HAP-1 (cell line): ENCODE results near the gene MAP4K1.

ENCODE experiments used
- DNase-seq, 2 experiments: peaks; one replicate each; pipeline ENCODE4 v3.0.0-alpha.2; 2016 to 2020; ENCODE audit warnings: low spot score in 2 of 2
- H3K27me3 ChIP-seq: fragments of 250-450 bp; sonication (Bioruptor Pico); 2 replicates; pipeline ENCODE4 v1.5.1; 2020; ENCODE audit warnings: low read depth, mild to moderate bottlenecking, moderate library complexity
- H3K36me3 ChIP-seq: fragments of 250-450 bp; sonication (Bioruptor Pico); replicated peaks from 2 replicates; pipeline ENCODE4 v1.5.1; 2020; ENCODE audit warnings: mild to moderate bottlenecking
- H3K4me1 ChIP-seq: fragments of 250-450 bp; sonication (Bioruptor Pico); 2 replicates; pipeline ENCODE4 v1.5.1; 2020; ENCODE audit warnings: mild to moderate bottlenecking
- H3K4me3 ChIP-seq: fragments of 250-450 bp; sonication (Bioruptor Pico); 2 replicates; pipeline ENCODE4 v1.5.1; 2020; ENCODE audit warnings: mild to moderate bottlenecking, moderate library complexity
- H3K9me3 ChIP-seq: fragments of 250-450 bp; sonication (Bioruptor Pico); 2 replicates; pipeline ENCODE4 v1.5.1; 2020; ENCODE audit warnings: mild to moderate bottlenecking, moderate library complexity
- in situ Hi-C: fragments of 300-500 bp; cut with MboI; formaldehyde crosslinking; loops from 3 replicates; pipeline ENCODE4 v1.14.3; 2020; ENCODE audit warnings: low sequenced_read_pairs, inconsistent platforms, mixed read lengths

Gene MAP4K1

DNA sequence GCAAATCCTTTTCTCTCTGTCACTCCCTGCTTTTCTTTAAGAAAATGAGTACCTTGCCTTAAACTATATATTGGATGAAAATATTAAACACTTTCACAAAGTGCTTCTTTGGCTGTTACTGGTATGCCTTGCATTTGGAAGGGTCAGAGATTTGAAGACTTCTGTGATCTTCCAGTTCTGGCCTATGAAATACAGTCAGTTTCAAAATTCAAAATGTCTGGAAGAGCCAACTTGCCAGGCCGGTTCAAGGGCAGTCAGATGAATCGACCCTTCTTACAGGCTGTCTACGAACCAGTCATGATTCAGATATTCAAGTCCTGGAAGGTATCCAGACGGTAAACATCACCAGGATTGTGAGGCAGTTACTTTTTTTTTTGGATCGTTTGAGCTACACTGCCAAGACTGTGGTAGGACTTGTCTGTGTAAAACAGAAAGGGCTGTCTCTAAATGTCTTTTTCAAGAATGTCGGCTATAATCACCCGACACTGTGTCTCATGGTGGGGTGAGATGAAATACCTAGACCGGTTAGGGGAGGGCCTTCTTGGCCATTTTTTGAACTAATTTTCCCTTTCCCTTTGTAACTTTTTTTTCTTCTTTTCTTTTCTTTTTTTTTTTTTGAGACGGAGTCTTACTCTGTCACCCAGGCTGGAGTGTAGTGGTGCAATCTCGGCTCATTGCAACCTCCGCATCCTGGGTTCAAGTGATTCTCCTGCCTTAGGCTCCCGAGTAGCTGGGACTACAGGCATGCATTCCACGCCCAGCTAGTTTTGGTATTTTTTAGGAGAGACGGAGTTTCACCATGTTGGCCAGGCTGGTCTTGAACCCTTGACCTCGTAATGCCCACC, 40.9 kb upstream of the MAP4K1 start:
- H3K4me1 ChIP-seq, result peaks cover 25% of the 10 kb centered on the region
- H3K9me3 ChIP-seq, result no peaks in the 10 kb centered on the region
- in situ Hi-C loops, result no loop called here
- H3K27me3 ChIP-seq, result no peaks in the 10 kb centered on the region
- peaks cover 16% of the 10 kb centered on the region for H3K36me3 ChIP-seq
- no peak overlapping the region for H3K4me3 ChIP-seq
- no peak for DNase-seq

DNA sequence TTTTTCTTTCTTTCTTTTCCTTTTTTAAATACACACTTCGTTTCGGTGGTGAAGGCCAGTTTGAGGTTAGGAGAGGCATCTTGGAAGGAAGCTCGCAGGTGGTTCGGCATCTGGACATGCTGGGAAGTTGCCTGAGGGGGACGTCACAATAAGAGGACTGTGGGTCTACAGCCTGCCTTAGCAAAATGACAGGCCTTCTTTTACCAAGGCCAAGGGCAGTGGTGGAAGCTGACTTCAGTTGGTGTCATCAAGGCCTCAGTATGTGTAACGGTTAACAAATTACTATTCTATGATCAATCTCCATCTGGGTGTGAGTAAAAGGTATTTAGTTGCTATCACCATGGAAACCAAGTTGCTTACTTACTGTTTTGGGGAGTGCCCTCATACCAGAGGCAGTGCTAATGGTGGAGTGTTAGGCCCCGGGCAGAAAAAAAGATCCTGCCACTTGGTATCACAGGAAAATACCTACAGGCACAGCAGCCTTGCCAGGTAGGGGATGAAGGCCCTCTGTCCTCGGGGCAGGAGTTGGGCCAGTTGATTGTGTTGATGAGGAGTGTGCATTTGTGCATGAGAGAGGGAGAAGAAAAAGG, 40.0 kb upstream of the MAP4K1 start:
- in situ Hi-C loops, result no loop called here
- peaks cover 32% of the 10 kb centered on the region for H3K4me1 ChIP-seq
- peaks cover 16% of the 10 kb centered on the region for H3K36me3 ChIP-seq
- no peaks in the 10 kb centered on the region for H3K27me3 ChIP-seq
- H3K4me3 ChIP-seq, result no peak overlapping the region
- peak in 1 of 2 experiments; percentile 24 for DNase-seq
- H3K9me3 ChIP-seq, result no peaks in the 10 kb centered on the region

GRCh38 chr19:38656171-38656981, 38.6 kb upstream of the MAP4K1 start:
- Histone ChIP-seq H3K4me1 (peaks cover 43% of the 10 kb centered on the region), H3K27me3 (no peaks in the 10 kb centered on the region), H3K36me3 (peaks cover 16% of the 10 kb centered on the region), H3K9me3 (no peaks in the 10 kb centered on the region), H3K4me3 (no peak overlapping the region)
- in situ Hi-C loops, result no loop called here
- no peak for DNase-seq

GRCh38 chr19:38655148-38655824, 37.5 kb upstream of the MAP4K1 start:
- H3K4me3 ChIP-seq, result no peak overlapping the region
- no peak for DNase-seq
- no peaks in the 10 kb centered on the region for H3K9me3 ChIP-seq
- peaks cover 9% of the 10 kb centered on the region for H3K36me3 ChIP-seq
- in situ Hi-C loops, result no loop called here
- no peaks in the 10 kb centered on the region for H3K27me3 ChIP-seq
- H3K4me1 ChIP-seq, result peaks cover 52% of the 10 kb centered on the region

DNA sequence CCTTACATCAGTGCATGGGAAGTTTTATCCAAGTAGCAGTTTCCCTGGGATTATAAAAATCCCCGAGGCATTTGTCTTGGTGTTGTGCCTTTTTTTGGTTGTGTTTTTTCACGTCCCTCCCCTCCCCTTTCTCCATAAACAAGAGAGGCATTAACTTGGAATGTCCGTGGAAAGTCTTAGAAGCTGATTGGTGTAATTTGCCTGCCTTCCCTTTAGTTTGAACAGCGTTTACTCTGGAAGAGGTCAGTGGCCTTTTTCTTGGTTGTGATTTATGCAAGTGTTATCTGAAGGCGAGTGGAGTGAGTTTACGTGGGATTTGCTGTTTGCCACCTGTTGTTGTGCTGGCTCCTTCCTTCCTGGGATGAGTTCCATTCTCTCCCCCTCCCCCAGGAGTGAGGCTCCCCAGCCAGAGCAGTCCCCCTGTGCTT, 36.9 kb upstream of the MAP4K1 start:
- H3K27me3 ChIP-seq, result no peaks in the 10 kb centered on the region
- peaks cover 9% of the 10 kb centered on the region for H3K36me3 ChIP-seq
- in situ Hi-C loops, result no loop called here
- H3K4me3 ChIP-seq, result no peak overlapping the region
- H3K9me3 ChIP-seq, result no peaks in the 10 kb centered on the region
- H3K4me1 ChIP-seq, result peaks cover 58% of the 10 kb centered on the region
- peak in 1 of 2 experiments; percentile 30 for DNase-seq

DNA sequence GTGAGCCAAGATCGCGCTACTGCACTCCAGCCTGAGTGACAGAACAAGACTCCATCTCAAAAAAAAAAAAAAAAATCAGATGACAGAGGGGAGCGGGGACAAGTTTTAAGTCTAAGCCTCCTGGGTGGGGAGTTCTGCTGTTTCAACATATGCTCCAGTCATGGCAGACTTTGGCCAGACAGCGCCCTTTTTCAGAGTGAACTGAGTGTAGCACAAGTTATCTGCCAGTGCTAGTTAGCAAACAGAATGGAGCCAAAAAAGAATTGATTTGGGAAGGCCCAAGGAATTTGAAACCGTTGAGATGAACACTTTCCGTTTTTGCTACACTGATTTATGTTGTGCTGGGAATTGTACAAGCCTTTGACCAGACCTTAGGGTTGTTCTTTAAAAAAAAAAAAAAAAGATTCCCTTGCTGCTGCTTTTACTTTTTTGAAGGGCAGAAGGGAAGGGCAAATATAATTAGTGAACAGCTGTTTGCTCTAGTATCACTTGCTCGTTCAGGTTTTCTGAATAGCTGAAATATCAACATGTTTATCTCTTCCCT, 35.3 kb upstream of the MAP4K1 start:
- in situ Hi-C loops, result no loop called here
- peaks cover 56% of the 10 kb centered on the region for H3K4me1 ChIP-seq
- DNase-seq, result no peak
- H3K9me3 ChIP-seq, result no peaks in the 10 kb centered on the region
- H3K4me3 ChIP-seq, result no peak overlapping the region
- no peaks in the 10 kb centered on the region for H3K27me3 ChIP-seq
- peaks cover 9% of the 10 kb centered on the region for H3K36me3 ChIP-seq

- no peak for DNase-seq
- no peaks in the 10 kb centered on the region for H3K9me3 ChIP-seq
- in situ Hi-C loops, result no loop called here
- H3K36me3 ChIP-seq, result peaks cover 9% of the 10 kb centered on the region
- H3K4me1 ChIP-seq, result peaks cover 58% of the 10 kb centered on the region
- H3K27me3 ChIP-seq, result no peaks in the 10 kb centered on the region
- no peak overlapping the region for H3K4me3 ChIP-seq
These were observed 33.3 kb upstream of the MAP4K1 start for GRCh38 chr19:38650911-38651584.

DNA sequence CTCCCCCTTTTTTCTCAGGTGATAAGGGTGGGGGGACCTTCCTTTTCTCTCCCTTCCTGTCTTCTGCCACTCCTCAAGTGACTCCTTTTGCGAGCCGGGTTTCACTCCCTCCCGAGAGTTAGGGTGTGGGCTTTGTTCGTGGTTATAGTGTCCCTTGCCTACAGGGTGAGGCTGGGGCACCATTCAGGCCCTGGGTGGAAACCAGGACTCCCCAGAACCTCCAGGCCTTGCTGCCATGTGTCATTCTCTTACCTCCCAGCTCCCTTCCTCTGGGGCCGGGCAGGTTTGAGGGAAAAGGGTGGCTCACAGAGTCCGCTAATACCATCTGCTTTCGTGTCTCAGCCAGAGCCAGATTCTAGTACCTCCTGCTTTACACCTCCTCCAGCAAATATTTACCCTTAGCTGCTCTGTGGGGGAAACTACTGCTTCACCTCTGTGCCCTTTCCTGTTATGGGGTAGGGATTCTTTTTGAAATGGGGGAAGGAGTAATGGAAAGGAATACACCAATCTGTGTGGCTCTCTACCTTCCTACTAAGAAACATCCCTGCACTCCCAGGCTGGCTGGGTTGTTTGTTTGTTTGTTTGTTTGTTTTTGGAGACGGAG, 32.5 kb upstream of the MAP4K1 start:
- H3K4me3 ChIP-seq, result peak overlapping the region; percentile 95
- H3K4me1 ChIP-seq, result peaks cover 54% of the 10 kb centered on the region
- H3K36me3 ChIP-seq, result peaks cover 5% of the 10 kb centered on the region
- H3K9me3 ChIP-seq, result no peaks in the 10 kb centered on the region
- H3K27me3 ChIP-seq, result no peaks in the 10 kb centered on the region
- DNase-seq, result no peak
- in situ Hi-C loops, result no loop called here

- Histone ChIP-seq H3K36me3 (peaks cover 5% of the 10 kb centered on the region), H3K27me3 (no peaks in the 10 kb centered on the region), H3K4me1 (peaks cover 46% of the 10 kb centered on the region), H3K9me3 (no peaks in the 10 kb centered on the region), H3K4me3 (peak overlapping the region; percentile 95)
- DNase-seq, result no peak
- in situ Hi-C loops, result loop anchor here (25.0 kb wide), 1 partner anchor 412 kb away; no protein-coding TSS in a partner anchor
These were observed 31.8 kb upstream of the MAP4K1 start for GRCh38 chr19:38649305-38650171.

DNA sequence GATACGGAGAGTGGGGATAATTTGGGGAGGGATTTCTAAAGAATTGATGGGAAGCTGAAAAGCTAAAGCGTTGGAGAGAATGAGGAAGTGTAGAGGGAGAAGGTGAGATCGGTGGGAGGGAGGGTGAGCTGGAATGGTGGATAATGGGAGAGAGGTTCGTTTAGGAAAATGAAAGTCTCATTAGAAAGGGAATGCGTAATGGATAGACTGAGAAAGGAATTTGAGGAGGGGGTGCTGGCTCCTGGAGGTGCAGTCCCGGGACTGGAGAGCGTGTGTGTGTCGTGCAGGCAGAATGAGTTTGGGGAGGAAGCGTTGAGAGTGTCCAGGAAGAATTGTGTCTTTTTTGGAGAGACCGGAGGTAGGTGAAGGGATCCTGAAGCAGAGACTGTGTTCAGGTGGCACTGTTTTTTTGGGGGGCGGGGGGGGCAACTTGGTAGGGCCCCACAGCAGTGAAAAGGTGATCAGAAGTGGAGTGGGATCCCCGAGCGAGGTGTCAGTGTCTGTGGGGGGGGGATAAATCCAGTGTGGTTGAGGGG, 31.1 kb upstream of the MAP4K1 start:
- Histone ChIP-seq H3K36me3 (peaks cover 1% of the 10 kb centered on the region), H3K9me3 (no peaks in the 10 kb centered on the region), H3K27me3 (no peaks in the 10 kb centered on the region), H3K4me3 (peak overlapping the region; percentile 95), H3K4me1 (peaks cover 39% of the 10 kb centered on the region)
- no peak for DNase-seq
- in situ Hi-C loops, result loop anchor here (25.0 kb wide), 1 partner anchor 412 kb away; no protein-coding TSS in a partner anchor

GRCh38 chr19:38647966-38648768, 30.4 kb upstream of the MAP4K1 start:
- H3K27me3 ChIP-seq, result no peaks in the 10 kb centered on the region
- H3K4me3 ChIP-seq, result peak overlapping the region; percentile 95
- in situ Hi-C loops, result loop anchor here (25.0 kb wide), 1 partner anchor 411 kb away; no protein-coding TSS in a partner anchor
- peaks cover 34% of the 10 kb centered on the region for H3K4me1 ChIP-seq
- H3K9me3 ChIP-seq, result no peaks in the 10 kb centered on the region
- H3K36me3 ChIP-seq, result no peaks in the 10 kb centered on the region; the same call in 1 of the 2 replicates
- DNase-seq, result peak in 1 of 2 experiments; percentile 36
